Astrocyte (in vitro differentiated cells and primary cell): Measurements from ENCODE around the gene EXOC6B.

Experiments
- EZH2 ChIP-seq: IDR thresholded peaks from 2 replicates; pipeline ENCODE4 v1.6.1; 2012; ENCODE audit warnings: mild to moderate bottlenecking, low read length, inconsistent platforms; ENCODE audit not compliant: insufficient read depth
- TF ChIP-seq, protein P1 (sequence below): IDR thresholded peaks from 2 replicates; pipeline ENCODE4 v1.5.1; 2011; ENCODE audit warnings: low read depth, mild to moderate bottlenecking, inconsistent platforms, low read length, moderate library complexity; ENCODE audit not compliant: insufficient read depth

DNA sequence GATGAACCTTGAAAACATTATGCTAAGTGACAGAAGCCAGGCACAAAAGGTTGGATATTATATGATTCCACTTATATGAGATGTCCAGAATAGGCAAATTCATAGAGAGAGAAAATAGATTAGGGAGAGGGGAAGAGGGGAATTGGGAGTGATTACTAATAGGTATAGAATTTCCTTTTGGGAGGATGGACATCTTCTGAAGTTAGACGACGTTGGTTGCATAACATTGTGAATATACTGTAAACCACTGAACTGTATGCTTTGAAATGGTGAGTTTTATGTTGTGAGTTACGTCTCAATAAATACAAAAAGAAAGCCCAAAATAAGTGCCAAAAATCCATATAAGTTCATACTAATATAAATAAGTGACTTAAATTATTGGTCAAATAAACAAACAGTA lies 659.6 kb downstream of the EXOC6B start:
- TF ChIP-seq, protein P1, sequence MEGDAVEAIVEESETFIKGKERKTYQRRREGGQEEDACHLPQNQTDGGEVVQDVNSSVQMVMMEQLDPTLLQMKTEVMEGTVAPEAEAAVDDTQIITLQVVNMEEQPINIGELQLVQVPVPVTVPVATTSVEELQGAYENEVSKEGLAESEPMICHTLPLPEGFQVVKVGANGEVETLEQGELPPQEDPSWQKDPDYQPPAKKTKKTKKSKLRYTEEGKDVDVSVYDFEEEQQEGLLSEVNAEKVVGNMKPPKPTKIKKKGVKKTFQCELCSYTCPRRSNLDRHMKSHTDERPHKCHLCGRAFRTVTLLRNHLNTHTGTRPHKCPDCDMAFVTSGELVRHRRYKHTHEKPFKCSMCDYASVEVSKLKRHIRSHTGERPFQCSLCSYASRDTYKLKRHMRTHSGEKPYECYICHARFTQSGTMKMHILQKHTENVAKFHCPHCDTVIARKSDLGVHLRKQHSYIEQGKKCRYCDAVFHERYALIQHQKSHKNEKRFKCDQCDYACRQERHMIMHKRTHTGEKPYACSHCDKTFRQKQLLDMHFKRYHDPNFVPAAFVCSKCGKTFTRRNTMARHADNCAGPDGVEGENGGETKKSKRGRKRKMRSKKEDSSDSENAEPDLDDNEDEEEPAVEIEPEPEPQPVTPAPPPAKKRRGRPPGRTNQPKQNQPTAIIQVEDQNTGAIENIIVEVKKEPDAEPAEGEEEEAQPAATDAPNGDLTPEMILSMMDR, result no peak
- no peak for TF ChIP-seq EZH2
